A204.1 (cell line): ENCODE data around the gene COL6A2.
"Not testable (repeated sequence)": the region's sequence is repeated elsewhere in the genome, so short reads cannot be mapped to it uniquely, and the experiment has no call there.

Experiments
- FAIRE-seq: peaks from 2 replicates; lab custom pipeline; 2012; peaks lifted over from hg19 to GRCh38; lab: Jason Lieb, UNC

Gene COL6A2

DNA sequence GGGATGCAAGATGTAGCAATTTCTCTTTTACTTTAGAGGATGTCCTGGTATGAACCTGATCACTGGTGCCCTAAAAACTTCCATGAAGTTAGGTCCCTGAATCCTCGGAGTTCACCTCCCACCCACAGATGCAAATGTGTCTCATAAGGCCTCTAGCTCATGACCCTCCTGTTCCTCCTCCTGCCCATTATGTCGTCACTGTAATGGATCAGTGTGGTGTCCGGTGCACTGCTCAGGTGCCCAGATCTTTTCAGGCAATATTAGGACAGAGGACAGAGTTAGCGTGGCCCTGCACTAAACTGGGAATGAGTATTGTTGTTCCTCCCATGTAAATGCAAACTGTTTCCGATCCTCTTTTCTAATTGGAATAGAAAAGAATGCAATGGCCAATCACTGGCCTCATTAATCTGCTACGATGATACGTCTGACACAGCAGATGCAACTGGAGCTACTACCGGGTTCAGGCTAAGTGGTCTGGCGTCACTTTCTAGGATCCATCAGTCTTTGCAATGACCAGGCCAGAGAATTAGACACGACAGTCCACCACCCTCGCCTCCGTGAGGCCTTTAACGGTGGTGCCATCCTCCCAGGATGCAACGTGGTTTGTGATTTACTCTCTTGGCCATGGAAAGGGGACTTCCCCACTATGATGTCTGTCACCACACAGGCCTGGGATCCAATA lies 3.4 kb upstream of the COL6A2 start:
- FAIRE-seq, result no peak

DNA sequence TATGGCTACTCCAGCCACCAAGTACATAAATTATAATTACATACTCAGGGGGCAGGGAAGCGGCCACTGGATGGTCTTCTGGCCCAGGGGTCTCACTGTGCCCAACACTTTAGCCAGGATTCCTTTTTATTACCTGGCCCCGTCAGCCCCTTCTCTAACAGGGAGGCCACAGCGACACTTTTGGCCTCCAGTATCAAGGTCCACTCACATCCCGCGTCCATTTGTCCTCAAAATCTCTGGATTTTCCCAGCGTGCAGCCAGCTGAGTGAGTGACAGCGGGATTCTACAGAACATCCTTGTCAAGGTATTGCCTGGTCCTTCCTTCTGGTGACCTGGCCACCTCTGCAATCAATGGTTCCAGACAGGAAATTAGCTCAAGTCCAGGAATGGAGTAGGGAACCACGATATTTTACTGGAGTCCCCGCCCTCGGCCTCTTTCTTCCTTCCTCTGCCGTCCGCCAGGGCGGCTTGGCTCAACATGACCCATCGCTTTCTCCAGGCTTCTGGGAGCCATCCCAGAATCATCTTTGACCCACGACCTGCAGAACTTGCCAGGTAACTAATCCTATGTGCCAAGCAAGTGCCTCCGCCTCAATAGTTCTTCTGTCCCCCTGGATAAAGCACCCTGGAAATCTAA lies 2.7 kb upstream of the COL6A2 start:
- no peak for FAIRE-seq

DNA sequence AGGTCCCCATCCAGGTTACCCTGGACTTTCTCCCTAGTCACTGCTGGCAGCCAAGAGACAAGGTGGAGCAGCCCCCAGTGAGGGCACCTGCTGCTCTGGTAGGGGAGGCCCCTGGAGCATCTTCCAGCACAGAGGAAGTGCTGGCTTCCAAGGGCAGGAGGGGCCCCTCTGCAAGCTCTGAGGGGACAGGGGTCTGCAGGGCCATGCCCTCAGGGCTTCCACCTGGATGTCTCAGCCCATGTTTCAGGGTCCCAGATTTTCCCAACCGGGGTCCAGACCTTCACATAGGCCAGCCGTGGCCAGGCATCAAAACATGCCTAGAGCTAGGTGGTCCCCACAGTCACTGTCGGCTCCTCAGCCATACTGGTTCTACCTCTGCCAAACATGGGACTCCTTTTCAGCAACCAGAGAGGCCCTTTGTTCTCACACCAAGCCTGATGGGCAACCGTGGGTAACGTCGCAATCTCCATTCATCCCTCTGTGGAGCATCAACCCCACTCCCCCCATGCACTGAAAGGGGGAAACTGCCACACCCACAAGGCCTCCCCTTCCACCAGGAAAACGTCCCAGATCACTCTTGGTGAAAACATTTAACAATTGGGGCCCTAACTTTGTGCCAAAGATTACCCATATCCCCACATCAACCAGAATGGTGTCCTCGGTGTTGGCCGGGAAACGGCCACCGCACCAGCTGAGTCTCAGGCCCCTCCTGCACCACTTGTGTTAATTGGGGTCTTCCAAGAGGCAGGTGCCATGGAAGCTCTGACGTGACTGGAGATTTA lies 1.9 kb upstream of the COL6A2 start:
- no peak for FAIRE-seq

DNA sequence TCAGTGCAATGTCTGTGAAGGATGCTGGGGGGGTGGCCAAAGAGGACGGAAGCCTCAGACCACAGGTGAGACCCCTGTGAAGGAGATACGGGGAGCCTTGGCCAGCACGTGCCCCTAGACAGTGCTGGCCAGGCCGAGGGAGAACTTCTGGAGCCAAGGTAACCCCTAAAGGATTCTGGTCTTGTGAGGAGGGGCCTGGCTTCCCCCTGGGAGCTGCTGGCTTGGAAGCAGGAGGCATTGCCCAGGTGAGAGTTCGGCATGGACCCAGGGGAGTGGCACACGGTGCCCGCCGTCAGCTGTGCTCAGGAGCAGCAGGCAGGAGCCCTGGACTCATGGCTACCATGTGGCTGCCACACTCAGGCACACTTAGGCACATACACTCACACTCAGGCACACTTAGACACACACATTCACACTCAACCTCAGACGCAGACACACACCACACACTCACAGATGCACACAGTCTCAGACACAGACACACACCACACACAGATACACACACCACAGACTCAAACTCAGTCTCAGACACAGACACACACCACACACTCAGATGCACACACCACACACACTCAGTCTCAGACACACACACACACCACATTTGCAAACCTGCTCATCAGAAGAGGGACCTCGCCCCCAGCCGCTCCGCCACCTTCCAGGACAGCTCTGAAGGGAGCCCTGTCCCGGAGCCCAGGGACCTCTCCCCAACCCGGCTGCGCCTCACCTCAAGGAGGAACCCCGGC lies 1.1 kb upstream of the COL6A2 start:
- no peak for FAIRE-seq

DNA sequence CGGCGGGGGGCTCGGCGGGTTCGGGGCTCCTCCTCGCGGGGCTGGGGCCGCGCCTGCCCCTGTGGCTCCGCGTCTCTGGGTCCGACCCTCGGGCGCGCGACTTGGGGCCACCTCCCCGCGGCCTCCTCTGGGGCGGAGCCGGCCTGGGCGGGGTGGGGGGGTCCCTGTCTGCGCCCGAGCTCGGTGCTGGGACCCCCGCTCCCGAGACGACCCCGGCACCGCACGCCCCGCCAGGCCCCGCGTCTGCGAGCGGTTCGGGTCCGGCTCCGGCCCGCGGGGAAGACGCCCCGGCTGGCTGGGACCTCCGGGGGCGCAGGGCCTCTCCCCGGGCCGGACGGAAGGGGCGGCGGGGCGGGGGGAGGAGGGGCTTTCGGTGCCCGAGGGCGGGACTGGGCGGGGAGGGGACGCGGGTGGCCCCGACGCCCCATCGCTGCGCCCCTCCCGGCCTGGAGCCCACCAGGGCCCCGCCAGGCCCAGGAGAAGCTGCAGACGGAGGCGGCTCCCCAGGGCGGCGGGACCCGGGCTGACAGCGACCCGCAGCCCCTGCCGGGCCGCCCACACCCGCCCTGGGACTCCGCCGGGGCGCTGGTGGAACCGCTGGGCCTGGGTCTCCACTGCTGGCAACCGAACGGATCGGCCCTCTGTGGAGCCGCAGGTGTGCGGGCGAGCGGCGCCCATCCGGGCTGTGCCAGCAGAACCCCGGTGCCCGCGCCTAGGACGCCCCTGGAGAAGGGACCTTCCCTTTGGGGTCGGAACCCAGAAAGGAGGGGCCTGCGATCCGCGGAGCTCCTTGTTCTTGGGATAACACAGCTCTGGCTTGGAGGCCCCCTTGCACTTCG lies 610 bp downstream of the COL6A2 start:
- FAIRE-seq, result no peak

DNA sequence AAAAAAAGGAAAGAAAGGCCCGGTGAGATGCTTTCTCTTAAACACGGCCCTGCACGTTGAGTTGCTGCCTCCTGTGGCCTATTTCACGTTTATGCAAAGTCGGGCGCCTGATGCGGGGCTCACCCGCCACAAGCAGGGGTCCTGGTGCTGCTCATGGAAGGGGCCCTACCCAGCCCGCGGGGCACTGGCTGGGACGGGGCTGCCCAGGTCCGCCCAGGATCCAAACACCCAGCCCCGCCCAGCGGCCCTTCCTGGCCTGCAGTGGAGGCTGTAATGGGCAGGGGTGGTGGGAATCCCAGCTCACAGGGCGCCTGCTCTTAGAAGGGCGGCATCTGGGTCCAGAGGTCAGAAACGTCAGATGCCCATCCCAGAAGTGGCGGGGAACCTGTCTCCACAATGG lies 1.6 kb downstream of the COL6A2 start:
- no peak for FAIRE-seq

DNA sequence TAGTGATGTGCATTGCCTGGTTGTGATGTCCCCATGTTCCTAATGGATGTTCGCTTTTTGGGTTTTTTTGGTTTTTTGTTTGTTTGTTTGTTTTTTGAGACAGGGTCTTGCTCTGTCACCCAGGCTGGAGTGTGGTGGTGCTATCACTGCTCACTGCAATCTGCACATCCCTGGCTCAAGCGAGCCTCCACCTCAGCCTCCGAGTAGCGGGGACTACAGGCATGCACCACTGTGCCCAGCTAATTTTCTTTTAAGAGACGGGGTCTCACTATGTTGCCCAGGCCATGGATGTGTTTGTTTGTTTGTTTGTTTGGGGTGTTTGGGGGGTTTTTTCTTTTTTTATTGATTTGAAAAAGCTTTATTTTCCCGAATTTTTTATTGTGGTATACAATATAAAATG lies 2.1 kb downstream of the COL6A2 start:
- FAIRE-seq, result no peak

DNA sequence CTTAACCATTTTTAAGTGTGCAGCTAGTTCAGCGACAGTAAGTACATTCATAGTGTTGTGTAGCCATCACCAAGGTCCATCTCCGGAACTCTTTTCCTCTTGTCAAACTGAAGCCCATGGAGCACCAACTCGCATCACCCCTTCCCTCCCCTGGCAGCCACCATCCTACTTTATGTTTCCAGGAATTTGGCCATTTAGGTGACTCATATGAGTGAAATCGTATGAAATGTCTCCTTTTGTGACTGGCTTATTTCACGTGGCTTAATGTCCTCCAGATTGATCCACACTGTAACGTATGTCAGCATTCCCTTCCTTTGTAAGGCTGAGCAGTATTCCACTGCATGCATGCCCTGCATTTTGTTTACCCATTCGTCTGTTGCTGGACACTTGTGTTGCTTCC lies 2.5 kb downstream of the COL6A2 start:
- FAIRE-seq, result no peak

DNA sequence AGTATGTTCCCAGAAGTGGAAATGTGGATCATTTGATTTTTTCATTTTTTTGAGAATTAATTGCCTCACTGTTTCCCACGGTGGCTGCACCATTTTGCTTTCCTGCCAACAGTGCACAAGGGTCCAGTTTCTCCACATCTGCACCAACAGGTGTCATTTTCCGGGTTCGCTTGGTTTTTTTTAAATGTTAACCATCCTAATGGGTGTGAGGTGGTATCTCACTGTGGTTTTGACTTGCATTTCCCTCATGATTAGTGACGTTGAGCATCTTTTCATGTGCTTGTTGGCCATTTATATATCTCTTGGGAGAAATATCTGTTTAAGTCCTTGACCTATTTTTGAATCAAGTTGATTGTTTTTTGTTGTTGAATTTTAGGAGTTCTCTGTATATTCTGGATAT lies 3.0 kb downstream of the COL6A2 start:
- no peak for FAIRE-seq

DNA sequence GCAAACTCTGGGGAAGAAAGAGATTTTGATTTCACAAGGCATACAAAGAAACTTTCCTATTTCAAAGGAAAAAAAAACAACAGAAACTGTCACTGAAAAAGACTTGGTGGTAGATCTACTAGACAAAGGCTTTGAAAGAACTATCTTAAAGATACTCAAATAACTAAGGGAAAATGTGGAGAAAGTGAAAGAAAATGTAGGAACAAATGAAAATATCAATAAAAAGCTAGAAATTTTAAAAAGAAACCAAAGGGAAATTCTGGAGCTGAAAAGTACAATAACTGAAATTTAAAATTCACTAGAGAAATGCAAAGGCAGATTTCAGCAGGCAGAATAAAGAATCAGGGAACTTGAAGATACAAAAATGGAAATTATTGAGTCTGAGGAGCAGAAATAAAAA lies 6.2 kb downstream of the COL6A2 start:
- no peak for FAIRE-seq

DNA sequence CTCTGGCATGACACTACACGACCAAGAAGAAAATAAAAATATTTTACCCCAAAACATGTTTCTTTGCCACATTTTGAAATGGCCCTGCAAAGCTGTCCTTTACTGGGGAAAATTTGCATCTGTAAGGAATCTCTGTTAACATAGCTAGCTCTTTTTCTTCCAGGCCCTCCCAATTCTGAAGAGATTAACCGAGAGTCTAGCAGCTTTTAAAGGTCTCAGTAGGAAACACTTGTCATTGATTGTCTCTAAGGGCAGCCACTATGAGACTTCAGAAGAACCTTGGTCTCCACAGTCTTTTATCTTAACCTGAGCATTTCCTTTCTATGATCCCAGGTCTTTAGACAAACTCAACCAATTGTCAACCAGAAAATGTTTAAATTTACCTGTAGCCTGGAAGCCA lies 9.5 kb downstream of the COL6A2 start:
- FAIRE-seq, result not testable (repeated sequence)

DNA sequence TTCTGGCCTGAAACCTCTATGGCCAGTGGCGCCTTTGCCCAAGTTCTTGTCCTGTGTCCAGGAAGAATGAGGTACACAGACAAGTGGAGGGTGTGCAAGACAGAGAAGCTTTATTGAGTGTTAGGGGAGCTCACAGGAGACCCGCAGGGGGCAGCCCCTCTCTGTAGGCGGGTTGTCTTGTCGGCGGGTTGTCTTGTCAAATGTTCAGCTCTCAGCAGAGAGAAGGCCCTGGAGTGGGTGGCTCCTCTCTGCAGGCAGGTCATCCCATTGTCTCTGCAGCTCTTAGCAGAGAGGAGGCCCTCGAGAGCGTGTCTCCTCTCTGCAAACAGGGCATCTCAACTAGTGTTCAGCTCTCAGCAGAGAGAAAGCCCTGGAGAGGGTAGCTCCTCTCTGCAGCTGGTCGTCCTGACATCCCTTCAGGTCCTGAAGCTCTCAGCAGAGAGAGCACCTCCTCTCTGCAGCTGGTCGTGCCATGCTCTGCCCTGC lies 11.0 kb downstream of the COL6A2 start:
- no peak for FAIRE-seq

DNA sequence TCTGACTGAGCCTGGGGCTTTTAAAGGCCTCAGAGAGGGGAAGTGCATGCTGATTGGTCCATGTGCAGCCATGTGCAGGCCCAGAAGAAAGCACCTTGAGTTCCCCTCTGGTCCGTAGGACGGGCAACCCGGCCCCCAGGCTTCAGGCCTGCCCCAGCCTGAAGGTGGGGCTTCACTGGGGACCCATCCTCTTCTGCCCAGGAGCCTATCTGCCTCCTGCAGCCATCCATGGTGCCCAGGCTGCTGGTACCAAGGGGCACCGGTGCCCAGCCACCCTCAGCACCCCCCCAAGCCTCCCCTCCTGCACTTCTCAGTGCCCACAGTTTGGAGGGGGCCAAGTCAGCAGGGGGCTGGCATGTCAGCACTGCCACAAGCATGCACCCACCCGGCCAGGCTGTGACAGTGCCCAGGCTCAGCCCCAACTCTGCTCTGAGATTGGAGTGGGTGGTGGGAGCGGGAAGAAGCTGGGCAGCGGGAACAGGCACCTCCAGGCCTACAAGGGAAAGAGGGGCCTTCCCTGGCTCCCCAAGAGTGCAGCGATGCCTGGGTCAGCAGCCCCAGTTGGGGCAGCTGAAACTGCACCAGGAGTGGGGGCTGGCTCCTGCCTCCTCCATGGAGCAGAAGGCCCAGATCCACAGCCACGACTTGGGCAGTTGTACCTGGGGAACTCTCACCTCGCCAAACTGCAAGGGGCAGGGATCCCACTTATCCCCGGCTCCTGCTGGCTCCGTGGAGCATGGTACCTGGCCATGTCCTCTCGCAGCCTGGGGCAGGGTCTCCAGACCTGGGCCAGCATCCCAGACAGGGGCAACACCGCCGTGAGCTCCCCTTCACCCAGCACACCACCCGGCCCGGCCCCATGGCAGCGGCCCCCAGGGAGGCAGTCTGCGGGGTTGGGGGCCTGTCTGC lies 11.7 kb downstream of the COL6A2 start:
- FAIRE-seq, result no peak

DNA sequence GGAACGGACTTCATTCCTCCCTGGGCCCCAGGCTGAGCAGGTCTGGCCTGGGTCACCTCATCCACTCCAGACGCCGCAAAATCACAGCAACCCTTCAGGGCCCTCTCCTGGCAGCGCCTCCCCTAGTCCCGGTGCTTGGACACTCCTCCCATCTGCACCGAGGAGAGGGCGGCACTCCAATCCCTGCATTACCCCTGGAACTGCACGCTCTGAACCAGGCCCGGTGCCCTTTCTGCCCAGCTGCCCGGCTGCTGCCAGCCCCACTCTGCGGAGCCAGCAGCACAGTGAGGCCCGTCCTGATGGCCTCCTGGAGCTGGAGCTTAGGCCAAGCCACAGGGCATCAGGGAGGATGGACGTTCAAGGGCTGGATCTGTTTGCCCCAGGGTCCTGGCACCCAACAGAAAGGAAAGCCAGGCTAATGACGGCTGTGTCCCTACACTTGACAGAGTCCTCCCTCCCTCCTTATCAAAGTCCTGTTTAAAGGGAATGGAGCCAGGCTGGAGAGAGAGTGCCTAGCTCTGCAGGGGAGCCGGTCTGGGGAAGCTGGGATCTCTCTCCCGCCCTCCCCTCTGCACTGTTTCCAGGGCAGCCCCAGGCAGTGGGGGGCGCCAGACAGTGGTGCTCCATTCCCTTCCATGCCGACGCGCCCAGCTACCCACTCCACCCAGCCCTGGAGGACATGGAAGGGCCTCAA lies 12.7 kb downstream of the COL6A2 start:
- FAIRE-seq, result no peak

DNA sequence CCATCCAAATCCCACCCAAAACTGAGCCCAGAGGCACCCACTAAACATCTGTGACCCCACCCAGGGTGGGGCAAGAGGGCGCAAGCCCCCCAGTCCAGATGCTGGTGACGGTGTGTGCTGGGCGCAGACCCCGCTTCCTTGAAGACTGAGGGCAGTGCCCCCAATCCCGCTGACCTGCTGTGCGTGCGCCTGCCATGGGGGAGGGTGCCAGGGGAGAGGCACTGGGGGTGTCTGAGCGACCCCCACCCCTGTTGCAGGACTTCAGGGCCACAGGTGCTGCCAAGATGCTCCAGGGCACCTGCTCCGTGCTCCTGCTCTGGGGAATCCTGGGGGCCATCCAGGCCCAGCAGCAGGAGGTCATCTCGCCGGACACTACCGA lies 13.3 kb downstream of the COL6A2 start:
- FAIRE-seq, result no peak

DNA sequence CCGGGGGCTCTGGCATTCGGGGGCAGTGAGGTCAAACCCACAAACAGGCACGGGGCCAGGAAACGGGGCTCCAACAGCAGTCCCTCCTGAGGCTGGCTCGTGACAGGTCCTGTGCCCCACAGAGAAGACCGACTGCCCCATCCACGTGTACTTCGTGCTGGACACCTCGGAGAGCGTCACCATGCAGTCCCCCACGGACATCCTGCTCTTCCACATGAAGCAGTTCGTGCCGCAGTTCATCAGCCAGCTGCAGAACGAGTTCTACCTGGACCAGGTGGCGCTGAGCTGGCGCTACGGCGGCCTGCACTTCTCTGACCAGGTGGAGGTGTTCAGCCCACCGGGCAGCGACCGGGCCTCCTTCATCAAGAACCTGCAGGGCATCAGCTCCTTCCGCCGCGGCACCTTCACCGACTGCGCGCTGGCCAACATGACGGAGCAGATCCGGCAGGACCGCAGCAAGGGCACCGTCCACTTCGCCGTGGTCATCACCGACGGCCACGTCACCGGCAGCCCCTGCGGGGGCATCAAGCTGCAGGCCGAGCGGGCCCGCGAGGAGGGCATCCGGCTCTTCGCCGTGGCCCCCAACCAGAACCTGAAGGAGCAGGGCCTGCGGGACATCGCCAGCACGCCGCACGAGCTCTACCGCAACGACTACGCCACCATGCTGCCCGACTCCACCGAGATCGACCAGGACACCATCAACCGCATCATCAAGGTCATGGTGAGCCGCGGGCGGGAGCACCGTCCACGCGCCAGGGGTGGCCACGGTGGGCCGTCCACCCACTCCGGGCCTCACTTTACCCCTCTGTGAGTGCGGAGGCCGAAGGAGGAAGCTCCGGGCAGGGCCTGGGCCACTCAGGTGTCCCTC lies 14.2 kb downstream of the COL6A2 start:
- FAIRE-seq, result no peak

DNA sequence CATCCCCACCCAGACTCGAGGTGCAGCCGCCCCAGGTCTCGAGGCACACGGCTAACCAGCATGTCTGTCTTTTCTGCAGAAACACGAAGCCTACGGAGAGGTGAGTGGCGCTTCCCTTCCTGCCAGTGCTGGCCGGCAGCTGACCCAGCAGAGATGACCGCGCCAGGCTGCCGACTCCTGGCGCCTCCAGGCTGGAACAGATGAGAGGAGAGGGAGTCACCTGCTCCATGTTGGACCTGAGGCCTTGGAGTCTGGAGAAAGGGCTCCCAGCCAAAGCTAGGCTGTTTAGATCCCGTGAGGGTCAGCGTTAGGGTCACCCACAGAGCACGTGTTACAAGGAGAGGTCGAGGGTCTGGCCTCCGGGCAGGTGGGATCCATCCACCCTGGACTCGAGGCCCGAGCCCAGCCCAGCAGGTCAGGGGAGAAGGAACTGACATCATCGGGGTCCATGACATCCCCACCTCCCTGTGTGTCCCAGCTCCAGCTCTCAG lies 14.9 kb downstream of the COL6A2 start:
- no peak for FAIRE-seq

DNA sequence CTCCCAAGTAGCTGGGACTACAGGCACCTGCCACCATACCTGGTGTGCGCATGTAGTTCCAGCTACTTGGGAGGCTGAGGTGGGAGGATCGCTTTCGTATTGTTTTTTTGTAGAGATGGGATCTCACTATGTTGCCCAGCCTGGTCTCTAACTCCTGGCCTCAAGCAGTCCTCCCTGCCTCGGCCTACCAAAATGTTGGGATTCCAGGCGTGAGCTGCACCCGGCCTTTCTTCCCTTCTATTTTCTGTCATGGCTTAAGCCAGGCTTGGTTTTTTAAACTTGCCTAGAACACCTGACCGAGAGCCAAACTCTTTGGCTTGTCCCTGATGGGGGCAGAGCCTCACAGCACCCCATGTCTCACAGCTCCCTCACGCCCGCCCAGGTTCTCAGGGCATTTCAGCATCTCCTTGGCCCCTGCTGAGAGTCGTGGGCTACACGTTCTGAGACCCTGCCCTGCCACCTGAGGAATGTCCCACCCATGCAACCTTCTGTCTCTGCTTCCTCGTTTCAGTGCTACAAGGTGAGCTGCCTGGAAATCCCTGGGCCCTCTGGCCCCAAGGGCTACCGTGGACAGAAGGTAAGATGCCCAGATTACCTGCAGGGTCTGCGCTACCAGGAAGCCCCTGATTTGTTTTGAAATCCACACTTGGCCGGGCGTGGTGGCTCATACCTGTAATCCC lies 15.7 kb downstream of the COL6A2 start:
- FAIRE-seq, result no peak
